ENCODE data around the gene ESR1.

- TF ChIP-seq ATF3 (IDR thresholded peaks at IDR 0.05) (no peak), ATF3 (CRISPR knock-in tag; conservative IDR thresholded peaks at IDR 0.05) (no peak), ESRRA (IDR thresholded peaks at IDR 0.05; ENCODE audit: borderline replicate concordance, low read depth) (no peak), POLR2A (conservative IDR thresholded peaks at IDR 0.05) (no peak), CREB1 (IDR thresholded peaks at IDR 0.05) (no peak), CREB1 (CRISPR knock-in tag; IDR thresholded peaks at IDR 0.05) (no peak), NR2C2 (CRISPR knock-in tag; IDR thresholded peaks at IDR 0.05) (no peak), NR2C2 (tag; IDR thresholded peaks at IDR 0.05) (no peak)
Measured at GRCh38 chr6:152091201-152091600, 283.7 kb downstream of the ESR1 start.
